ENCODE data around the gene CFAP61.
"Not testable (repeated sequence)": the region's sequence is repeated elsewhere in the genome, so short reads cannot be mapped to it uniquely, and the experiment has no call there.

CFAP61 gene

GRCh38 chr20:20095114-20095872, 43.0 kb downstream of the CFAP61 start:
- no peak for DNase-seq

GRCh38 chr20:20096421-20096820, 44.1 kb downstream of the CFAP61 start:
- no peak for DNase-seq

DNA sequence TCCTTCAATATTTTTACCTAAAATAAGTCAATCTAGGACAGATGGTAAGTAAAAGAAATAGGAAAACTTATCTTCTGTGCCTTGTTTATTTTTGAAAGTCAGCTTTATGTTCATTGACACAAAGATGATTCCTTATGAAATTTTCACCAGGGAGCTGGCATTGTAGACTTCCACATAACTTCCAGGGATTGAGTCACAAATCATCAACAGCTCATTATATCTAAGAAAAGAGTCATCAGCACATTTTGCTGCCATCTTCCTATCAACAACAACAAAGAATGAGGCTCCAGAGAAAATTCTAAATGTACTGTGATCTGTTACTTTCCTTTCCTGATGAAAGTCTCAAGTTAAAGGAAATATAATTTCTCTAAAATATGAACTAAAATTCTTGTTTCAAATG, 48.5 kb downstream of the CFAP61 start:
- no peak for DNase-seq

DNA sequence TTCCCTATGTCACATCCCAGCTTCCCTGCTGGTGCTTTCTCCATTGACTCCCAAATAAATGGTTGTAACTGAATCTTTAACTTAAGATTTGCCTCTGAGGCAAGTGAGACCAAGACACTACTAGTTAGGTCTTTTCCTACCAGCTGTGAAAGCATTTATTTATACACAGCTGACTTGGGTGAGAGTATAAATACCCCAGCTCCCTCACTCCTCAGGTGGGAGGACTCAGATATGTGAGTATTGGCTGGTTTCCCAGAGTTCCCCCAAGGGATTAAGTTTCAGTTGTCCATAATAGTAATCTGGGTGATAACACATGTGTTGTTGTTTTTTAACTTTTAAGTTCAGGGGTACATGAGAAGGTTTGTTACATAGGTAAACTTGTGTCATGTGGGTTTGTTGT, 49.8 kb downstream of the CFAP61 start:
- no peak for DNase-seq

GRCh38 chr20:20102716-20103258, 50.5 kb downstream of the CFAP61 start:
- no peak for DNase-seq

GRCh38 chr20:20103486-20103885, 51.2 kb downstream of the CFAP61 start:
- no peak for DNase-seq

DNA sequence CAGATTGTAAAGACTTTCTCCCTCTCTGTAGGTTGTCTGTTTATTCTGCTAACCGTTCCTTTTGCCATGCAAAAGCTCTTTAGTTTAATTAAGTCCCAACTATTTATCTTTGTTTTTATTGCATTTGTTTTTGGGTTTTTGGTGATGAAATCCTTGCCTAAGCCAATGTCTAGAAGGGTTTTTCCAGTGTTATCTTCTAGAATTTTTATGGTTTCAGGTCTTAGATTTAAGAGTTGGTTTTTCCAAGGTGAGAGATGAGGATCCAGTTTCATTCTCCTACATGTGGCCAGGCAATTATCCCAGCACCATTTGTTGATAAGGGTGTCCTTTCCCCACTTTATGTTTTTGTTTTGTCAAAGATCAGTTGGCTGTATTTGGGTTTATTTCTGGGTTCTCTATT, 70.9 kb downstream of the CFAP61 start:
- DNase-seq: not testable (repeated sequence)

DNA sequence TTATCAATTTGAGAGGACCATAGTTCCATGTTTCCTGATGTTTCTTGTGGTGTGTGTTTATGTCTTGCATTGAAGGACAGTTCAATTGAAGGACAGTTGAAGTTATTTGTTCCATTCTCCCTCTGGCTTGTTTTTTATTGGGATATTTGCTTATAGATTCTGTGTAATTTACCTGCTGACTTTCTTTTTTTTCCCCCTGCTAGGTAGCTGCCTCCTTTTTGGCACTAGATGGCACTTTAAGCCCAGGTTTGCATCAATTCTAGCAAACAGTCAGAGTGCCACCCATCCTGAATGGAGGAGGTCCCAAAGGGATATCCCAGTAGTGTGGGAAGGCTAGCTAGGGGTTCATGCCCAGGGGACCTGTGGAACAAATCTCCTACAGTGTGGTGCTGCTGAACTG, 78.1 kb downstream of the CFAP61 start:
- no peak for DNase-seq

DNA sequence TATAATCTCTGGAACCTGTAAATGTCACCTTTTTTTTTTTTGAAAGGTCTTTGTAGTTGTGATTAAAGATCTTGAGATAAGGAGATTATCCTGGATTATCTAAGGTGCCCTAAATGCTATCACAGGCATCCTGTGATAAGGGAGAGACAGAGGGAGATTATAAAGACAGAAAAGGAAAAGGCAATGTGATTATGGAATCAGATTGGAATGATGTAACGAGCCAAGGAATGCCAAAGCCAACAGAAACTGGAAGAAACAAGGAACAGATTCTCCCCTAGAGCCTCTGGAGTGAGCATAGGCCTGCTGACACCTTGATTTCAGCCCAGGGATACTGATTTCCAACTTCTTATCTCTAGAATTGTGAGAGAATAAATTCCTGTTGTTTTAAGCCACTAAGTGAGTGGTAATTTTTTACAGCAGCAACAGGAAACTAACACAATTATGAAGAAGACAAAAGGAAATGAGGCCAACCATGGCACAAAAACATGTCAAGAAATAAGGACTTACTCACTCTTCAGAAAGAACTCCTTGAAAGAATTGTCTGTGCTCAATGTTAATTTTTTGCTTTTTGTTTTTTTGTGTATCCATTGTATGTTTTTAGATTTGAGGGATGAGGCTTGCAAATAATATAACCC, 82.7 kb downstream of the CFAP61 start:
- DNase-seq: no peak

GRCh38 chr20:20136313-20136712, 84.0 kb downstream of the CFAP61 start:
- no peak for DNase-seq

- no peak for DNase-seq
Measured at GRCh38 chr20:20137851-20138250, 85.5 kb downstream of the CFAP61 start.

GRCh38 chr20:20138301-20139064, 86.2 kb downstream of the CFAP61 start:
- DNase-seq: no peak

DNA sequence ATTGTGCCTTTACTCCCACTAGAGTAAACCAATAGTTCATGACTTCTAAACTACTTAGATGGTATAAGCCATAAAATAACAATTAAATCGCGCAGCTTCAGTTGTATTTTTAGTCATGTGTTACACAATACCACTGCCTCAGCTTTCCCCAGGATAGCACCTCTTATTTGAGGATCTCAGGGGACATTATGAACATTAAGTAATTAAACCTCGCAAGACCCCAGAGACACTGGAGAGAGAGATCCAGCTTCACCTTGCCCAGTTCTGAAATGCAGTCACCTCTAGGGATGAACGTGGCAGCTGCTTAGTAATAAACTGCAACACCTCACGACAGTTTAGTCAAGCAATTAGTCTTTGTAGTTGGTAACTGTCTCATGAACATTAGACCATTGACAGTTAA, 87.1 kb downstream of the CFAP61 start:
- DNase-seq: no peak

GRCh38 chr20:20143165-20143564, 90.8 kb downstream of the CFAP61 start:
- no peak for DNase-seq

- DNase-seq: no peak
Measured at GRCh38 chr20:20143646-20144045, 91.3 kb downstream of the CFAP61 start.

DNA sequence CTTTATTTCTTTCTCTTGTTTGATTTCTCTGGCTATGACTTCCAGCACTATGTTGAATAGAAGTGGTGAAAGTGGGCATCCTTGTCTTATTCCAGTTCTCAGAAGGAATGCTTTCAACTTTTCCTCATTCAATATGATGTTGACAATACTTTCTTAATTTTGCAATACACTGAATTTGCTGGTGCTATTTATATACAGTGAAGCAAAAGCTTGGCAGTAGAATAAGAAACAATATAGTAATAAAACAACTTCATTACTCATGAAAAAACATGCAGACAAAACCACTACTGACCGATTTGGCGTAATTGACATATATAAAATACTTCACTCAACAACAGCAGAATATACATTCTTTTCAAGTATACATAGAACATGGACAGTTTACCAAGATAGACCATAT, 96.4 kb downstream of the CFAP61 start:
- DNase-seq: no peak

GRCh38 chr20:20150241-20150640, 97.9 kb downstream of the CFAP61 start:
- DNase-seq: no peak

DNA sequence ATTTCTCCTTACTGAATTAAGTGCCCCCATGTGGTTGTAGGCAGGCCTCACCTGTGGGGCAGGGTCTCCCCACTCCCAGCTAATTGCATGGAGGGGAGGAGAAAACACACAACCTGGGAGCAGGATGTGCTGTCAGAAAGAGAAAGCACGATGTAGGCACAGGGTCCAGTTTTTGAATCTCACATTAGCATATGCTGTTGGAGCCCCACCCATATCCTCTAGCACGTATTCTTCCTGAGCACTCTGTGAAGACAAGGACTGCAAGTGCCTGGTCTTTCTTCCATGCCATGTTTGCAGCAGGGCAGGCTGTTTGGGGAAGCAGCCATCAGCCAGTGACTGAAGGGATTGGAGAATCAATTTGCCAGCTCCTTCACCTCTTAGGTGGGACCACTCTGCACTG, 108.2 kb downstream of the CFAP61 start:
- no peak for DNase-seq

GRCh38 chr20:20161611-20162010, 109.3 kb downstream of the CFAP61 start:
- DNase-seq: no peak

GRCh38 chr20:20167698-20168097, 115.4 kb downstream of the CFAP61 start:
- DNase-seq: no peak

DNA sequence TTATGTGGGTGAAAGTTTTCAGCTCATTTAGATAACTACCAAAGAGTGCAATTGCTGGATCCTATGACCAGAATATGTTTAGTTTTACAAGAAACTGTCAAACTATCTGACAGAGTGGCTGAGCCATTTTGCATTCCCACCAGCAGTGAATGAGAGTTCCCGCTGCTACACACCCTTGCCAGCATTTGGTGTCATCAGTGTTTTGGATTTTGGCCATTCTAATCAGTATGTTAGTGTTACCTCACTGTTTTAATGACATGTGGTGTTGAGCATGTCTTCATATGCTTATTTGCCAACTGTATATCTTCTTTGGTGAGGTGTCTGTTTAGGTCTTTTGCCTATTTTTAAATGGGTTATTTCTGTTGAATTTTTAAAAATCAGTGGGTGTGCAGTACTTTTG, 120.9 kb downstream of the CFAP61 start:
- DNase-seq: no peak

- no peak for DNase-seq
Measured at GRCh38 chr20:20174089-20174835, 121.9 kb downstream of the CFAP61 start.

DNA sequence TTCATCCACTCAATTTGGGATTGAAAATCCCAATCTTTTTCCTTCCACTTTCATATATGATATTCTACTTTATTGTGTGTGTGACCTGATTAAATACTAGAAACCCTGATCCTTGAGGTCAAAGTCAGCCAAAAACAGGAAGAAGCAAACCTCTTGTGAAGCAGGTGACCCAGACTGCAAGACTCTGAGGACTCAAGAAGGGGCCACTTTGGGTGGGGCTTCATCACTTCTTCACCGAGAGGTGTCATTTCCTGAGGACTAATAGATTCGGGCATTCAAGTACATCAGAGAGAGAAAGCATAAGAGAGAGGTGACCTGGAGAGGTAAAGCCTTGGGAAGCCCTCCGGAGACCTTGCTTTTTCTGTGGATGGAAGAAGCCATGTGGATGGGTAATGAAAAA, 129.0 kb downstream of the CFAP61 start:
- DNase-seq: no peak
